GM19397 (cell line): Measurements from ENCODE around the gene BCORL1.

Experiments used
- ATAC-seq: cut with Tn5 transposase; IDR thresholded peaks from one replicate; pipeline ENCODE4 v1.9.1; 2021; ENCODE audit warnings: mild to moderate bottlenecking, moderate library complexity; ENCODE audit not compliant: unreplicated experiment

BCORL1 gene

DNA sequence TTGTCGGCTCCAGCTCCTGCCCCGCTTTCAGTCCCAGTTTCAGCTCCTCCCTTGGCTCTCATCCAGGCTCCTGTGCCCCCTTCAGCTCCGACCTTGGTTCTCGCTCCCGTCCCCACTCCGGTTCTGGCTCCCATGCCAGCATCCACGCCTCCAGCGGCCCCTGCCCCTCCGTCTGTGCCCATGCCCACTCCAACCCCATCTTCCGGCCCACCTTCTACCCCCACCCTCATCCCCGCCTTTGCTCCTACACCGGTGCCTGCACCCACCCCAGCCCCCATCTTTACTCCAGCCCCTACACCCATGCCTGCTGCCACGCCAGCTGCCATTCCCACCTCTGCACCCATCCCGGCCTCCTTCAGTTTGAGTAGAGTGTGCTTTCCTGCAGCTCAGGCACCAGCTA is 31.2 kb downstream of the BCORL1 start:
- no peak for ATAC-seq

DNA sequence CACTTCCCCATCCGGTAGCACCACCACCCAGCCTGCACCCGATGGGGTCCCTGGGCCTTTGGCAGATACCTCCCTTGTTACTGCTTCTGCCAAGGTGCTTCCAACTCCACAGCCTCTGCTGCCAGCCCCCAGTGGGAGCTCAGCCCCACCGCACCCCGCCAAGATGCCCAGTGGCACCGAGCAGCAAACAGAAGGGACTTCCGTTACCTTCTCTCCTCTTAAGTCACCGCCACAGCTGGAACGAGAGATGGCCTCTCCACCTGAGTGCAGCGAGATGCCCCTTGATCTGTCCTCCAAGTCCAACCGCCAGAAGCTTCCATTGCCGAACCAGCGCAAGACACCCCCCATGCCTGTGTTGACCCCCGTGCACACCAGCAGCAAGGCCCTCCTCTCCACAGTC is 31.9 kb downstream of the BCORL1 start:
- no peak for ATAC-seq

DNA sequence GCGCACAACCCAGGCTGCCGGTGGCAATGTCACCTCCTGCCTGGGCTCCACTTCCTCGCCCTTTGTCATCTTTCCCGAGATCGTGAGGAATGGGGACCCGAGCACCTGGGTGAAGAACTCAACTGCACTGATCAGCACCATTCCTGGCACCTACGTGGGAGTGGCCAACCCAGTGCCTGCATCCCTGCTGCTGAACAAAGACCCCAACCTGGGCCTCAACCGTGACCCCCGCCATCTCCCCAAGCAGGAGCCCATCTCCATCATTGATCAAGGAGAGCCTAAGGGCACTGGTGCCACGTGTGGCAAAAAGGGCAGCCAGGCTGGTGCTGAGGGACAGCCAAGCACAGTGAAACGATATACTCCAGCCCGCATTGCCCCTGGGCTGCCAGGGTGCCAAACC is 32.3 kb downstream of the BCORL1 start:
- no peak for ATAC-seq

DNA sequence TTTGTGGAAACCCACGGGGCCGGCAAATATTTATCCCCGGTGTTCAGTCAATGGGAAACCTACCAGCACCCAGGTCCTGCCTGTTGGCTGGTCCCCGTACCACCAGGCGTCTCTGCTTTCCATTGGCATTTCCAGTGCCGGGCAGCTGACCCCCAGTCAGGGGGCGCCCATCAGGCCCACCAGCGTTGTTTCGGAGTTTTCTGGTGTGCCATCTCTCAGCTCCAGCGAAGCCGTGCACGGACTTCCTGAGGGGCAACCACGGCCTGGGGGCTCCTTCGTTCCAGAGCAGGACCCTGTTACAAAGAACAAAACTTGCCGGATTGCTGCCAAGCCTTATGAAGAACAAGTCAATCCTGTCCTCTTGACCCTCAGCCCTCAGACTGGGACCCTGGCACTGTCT is 32.7 kb downstream of the BCORL1 start:
- ATAC-seq = no peak

DNA sequence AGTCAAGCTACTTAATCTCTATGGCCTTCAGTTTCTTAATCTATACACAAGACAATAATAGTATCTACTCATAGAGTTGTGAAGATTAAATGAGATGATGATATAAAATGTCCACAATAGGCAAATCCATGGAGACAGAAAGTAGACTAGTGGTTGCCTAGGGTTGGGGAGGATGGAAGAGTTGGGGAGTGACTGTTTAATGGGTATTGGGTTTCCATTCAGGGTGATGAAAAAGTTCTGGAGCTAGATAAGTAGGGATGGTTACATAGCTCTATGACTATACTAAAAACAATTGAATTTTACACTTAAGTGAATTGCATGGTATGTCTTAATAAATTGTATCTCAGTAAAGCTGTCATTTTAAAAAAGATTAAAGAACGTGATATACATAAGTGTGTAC is 35.7 kb downstream of the BCORL1 start:
- ATAC-seq = no peak

DNA sequence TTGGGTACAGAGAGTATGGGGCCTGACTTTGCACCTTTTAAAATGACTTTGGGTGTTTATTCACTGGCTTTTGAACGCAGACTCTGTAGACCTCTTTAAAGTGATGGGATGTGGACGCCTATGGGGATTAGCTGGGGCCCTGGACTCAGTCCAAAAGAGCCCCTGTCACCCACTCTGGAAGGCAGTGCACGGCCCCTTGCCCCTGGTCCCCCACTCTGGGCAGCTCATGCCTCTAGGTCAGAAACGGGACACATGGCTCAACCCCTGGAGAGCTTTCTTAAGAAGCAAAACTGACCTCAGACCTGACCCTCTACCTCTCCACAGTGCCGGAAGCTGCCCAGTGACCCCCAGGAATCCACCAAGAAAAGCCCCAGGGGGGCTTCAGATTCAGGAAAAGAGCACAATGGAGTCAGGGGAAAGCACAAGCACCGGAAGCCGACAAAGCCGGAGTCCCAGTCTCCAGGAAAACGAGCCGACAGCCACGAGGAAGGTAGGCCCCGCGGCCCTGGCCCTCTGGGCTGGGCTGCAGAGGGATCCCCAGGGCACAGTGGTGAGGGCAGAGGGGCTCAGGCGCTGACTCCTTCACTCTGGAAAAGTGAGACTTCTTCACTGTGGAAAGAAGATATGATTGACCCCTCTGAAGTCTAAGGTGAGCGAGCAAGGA is 38.4 kb downstream of the BCORL1 start:
- no peak for ATAC-seq

DNA sequence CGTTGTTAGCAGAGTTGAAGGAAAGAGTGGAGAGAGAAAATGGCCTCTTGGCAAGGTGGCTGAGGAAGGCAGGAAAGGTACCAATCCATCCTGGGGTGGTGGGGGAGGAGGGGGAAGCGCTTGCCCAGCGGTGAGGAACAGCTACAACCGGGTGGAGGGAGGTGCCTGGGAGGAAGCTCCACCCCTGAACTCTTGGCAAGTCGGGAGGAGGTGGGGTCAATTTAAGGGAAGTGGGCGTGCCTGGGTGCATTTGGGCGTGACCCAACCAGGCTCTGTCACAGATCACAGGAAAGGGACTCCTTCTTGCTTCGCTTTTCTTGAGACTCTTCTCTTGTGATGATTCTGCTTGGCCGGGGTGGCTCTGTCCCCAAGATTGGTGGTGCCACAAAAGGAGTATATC is 41.7 kb downstream of the BCORL1 start:
- ATAC-seq = peak; percentile 98

DNA sequence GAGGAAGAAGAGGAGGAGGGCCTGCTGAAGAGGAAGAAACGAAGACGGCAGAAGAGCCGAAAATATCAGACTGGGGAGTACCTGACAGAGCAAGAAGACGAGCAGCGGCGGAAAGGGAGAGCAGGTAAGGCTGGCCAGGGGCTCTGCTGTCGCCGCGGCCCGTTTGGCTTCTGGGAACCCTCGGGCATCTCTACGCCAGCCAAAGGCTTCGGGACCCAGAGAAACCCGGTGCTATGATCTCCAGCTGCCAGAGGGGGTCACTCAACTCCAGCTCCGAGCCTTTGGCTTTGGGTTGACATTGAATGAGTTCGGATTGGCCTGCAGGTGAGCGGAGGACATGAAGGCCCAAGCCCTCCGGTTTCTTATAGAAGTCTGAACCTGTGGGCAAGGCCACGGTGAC is 42.8 kb downstream of the BCORL1 start:
- no peak for ATAC-seq

DNA sequence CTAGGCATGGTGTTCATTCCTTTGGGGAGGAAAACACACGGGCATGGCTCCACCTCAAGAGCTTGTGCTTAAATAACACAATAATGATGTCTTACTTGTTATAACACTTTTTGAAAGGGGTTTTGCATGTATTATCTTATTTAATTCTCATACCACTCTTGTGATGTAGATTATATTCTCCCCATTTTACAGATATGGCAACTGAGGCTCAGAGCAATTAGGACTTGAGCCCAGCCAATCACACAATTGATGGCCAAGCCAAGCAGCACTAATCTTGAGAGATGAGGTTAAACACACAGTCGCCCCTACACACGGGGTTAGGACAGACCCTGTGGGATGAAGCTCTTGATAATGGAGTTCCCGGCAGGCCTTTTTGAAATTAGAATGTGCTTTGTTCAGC is 45.1 kb downstream of the BCORL1 start:
- ATAC-seq = no peak

DNA sequence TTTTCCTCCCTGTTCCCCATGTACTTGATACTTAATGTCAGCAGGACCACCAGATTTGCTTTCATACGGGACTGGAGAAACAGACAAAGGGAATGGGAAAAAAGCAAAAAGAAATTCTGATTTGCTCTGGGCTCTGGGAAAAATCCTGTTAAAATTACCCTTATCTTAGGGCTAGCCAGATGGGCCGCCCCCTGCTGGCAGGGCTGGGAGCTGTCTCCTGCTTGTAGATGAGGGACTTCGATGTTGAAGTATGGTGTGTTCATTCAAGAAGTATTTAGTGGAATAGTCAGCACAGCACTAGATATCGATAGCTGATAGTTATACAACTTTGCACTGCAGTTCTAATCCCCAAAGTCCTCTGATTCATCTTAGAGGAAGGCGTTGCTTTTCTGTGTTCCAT is 45.8 kb downstream of the BCORL1 start:
- no peak for ATAC-seq

DNA sequence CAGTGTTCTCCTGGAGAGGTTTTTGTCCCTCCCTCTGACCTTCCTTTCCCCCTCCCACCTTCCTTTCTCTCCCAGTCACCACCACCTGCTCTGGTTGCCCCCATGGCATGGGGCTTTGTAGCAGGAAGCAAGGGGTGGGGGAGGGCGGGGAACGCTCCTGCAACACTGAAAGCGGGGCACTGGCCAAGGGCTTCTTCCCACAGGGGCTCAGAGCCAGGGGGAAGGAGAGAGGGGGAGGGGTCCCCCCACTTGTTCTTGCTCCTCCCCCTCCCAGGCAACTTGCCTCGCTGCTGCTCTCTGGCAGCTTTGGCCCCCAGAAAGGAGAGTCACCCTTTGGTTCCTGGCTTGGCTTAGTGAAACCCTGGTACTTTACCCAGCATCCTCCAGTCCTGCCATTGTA is 48.4 kb downstream of the BCORL1 start:
- ATAC-seq = no peak

DNA sequence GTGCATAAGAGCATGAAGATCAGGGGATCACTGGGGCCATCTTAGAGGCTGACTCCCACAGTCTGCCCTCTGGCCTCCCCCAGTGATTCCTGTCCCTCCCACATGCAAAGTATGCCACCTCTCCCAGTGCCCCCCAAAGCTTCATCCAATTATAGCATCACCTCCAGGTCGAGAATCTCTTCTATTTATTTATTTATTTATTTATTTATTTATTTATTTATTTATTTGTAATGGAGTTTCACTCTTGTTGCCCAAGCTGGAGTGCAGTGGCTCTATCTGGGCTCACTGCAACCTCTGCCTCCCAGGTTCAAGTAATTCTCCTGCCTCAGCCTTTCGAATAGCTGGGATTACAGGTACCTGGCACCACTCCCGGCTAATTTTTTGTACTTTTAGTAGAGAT is 50.1 kb downstream of the BCORL1 start:
- no peak for ATAC-seq

DNA sequence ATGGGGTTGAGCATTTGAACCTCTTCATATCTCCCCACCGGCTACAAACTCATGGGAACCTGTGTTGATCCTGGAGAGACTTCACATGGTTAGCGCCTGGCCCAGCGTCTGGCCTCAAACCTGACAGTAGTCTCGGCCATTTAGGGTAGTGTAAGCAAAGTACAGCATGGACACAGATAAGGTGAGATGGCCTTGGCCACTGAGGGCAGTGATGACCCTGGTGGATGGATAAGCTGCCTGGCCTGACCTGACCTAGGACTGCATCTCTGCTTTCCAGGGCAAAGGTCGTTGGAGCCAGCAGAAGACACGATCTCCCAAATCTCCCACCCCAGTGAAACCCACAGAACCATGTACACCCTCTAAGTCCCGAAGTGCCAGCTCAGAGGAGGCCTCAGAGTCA is 51.7 kb downstream of the BCORL1 start:
- ATAC-seq = no peak

DNA sequence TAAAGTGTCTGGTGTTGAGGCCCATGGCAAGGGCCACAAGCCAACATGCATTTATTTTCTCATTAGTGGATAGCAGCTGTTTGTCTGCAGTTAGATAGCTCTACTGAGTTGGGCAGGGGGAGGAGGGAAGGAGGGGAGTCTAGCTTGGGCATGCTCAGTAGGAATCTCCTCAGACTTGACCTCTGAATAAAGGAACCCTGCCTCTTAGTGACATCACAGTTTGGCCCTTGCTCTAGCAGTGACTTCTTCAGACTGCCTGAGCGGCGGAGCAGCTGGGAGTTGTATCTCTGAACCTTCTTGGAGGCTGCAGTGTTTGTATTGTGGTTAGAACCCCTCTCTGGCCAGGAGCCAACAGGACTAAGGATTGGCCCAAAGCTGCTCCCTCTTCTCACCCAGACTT is 57.4 kb downstream of the BCORL1 start:
- no peak for ATAC-seq

DNA sequence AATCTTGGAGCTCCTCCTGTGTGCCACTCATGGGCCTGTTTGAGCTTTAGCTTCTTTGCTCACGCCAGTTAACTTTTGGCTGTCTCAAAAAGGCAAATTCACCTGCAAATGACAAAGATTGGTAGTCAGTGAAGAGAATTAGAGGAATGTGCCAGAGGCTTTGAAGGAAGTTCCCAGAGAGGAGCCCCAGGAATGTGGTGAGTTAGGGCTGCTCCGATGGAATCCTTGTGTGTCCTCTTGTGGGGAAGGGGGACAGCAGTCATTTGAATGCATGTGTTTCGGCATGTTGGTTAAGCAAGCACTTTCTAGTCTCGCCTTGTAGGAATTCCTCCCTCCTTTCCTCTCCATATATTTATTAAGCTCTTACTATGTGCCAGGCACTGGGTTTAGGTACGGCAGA is 65.0 kb downstream of the BCORL1 start:
- ATAC-seq = no peak

DNA sequence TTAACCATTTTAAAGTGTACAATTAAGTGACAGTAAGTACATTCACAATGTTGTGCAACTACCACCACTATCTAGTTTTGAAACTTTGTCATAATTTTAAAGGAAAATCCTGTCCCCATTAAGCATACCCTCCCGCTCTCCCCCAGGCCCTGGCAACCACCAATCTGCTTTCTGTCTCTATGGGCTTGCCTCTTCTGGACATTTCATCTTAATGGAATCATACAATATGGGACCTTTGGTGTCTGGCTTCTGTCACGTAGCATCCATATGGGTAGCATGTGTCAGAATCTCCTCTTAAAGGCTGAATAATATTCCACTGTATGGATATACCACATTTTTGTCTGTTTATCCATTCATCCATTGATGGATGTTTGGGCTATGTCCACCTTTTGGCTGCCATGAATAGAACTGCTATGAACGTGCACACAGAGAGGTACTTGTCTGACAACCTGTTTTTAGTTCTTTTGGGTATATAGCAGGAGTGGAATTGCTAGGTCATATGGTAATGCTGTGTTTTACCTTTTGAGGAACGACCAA is 66.3 kb downstream of the BCORL1 start:
- no peak for ATAC-seq

DNA sequence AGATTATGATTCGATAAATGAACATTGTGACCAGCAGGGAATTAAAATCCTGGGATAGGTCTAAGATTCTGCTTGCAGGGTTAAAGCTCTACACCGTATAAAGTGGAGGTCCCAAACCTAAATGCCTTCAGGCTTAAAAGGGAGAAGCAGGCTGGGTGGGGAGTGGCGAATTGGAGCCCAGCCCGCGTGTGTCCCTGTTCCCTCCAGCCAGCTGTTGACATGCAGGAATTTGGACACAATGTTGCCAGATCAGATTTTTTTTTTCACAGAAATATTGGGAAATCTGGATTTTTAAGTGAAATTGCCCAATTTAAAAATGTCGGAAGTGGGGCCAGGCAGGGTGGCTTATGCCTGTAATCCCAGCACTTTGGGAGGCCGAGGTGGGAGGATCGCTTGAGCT is 67.4 kb downstream of the BCORL1 start:
- ATAC-seq = no peak

DNA sequence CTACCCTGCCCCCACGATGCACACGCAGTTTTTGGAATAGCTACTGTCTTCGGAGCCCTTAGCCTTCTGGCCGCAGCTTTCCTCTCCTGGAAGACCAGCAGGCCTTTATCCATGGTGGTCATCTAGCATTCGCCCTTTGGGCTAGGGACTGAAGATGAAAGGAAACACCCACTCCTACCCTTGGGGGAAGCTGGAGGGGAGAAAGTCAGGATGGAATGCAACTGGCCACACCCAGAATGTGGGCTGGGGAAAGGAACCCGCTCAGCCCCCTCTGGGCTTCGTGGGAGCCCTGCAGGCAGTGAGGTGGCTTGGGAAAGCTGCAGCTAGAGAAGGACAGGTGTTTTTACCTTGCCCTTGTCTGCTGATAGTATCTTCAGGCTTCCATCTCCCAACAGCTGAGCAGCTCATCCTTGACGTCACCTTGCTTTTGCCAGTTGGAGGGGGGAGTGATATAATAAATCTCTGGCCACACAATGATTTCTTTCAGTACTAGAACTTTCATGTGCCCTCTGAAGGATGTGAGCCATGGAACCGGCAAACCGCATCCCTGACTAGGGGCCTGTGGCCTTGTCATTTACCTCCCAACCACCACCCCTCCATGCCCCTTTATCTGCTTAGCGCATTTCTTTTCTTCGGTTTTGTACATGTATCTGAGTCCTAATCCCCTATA is 68.9 kb downstream of the BCORL1 start:
- ATAC-seq = no peak

DNA sequence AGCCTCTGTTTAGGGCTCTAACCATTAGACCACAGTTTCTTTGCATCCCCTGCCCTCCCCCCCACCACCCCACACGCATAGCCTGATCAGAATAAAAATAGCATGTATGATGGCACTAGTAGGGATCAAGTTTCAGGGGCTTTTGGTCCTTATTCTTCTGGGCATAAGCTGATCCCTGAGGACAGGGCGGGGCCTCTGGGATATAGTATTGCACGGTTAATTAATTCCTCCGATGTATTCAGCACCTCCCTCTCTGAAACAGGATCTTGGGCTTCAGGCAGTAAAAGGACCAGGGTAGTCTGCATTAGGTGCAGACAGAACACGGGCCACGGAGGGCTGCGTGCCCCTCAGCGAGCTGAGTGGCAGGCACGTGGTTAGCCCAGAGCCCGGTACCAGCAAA is 70.8 kb downstream of the BCORL1 start:
- ATAC-seq = no peak

DNA sequence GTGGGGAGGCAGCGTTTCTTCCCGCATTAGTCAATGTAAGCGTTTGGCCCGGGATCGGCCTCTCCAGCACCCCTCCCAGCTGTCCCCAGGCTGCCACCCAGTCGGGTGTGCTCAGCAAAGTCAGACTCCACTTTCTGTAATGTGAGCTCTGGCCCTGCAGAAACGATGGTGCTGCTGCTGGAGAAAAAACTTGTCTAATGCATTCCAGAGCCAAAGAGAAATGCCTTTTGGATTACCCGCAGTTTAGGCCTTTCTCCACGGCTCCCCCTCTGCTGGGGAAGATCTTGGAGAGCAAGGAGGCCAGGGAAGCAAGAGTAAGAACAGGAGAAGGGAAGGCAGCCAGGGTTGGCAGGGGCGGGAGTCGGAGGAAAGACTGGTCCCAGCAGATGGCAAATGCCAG is 72.7 kb downstream of the BCORL1 start:
- ATAC-seq = no peak

DNA sequence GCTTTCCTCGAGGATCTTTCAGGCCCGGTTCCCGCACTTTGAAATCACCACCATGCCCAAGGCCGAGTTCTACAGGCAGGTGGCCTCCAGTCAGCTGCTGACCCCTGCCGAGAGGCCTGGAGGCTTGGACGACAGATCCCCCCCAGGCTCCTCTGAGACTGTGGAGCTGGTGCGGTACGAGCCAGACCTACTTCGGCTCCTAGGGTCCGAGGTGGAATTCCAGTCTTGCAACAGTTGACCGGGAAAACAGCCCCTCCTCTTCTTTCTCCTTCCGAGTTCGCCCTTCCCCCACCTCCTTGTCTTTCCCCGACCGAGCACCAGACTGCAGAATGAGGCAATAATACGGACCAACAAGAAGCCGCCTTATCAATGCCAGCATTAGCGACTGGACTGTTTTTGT is 73.5 kb downstream of the BCORL1 start:
- ATAC-seq = no peak

DNA sequence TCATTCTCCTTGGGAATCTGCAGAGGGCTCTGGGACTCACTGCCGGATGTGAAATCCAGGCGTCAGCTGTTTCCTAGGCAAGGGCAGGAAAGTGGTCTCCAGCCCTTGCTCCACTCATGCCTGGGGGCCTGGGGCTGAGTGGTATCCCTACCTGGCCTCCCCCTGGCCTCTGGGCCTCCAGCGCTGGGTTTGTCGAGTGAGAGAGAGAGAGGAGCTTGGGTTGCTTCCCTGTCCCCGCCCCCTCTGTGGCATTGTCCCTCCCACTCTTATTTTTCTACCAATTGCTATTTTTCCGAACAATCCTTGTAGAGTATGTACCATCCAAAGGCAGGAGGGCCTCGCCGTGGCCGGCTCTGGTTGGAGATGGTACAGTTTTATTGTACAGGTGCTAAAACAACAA is 74.8 kb downstream of the BCORL1 start:
- no peak for ATAC-seq

DNA sequence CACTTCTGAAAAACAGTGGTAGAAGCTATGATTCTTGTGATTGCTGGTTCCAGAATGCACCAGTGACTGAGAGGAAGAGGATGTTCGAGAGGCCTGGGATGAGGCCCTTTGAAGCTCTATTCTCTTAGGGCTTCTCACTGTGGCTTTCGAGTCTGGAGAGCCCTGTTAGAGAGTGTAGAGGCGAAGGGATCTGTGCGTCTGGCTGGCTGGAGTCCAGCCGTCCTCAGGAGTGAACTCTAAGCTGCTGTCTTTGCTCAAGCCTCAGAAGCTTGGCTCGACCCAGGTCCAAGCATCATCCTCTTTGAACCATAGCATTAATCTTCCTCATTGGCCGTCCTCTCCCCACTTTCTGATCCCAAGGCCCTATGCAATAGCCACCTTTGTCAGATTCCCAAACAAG is 76.2 kb downstream of the BCORL1 start:
- no peak for ATAC-seq
